Glomerular visceral epithelial cell (primary cell): ENCODE results near the gene MAEA.
A peak's percentile ranks its signal among the peaks of the same experiment; 100 is the strongest.

ENCODE experiments used
- DNase-seq: peaks from one replicate; pipeline ENCODE4 v3.0.0-alpha.2; 2016; ENCODE audit errors: extremely low spot score

MAEA gene

DNA sequence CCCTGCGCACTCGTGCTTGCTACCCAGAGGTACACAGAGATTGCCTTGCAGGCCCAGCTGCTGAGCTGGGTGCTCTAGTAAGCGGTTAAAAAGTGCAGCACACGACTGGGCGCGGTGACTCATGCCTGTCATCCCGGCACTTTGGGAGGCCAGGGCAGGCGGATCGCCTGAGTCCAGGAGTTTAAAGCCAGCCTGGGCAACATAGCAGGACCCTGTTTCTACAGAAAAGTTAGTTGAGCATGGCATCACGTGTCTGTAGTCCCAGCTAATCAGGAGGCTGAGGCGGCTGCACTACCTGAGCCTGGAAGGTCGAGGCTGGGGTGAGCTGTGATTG, 62.8 kb downstream of the MAEA start:
- DNase-seq: no peak

- DNase-seq: no peak
These were observed 63.7 kb downstream of the MAEA start for GRCh38 chr4:1353186-1354055.

- DNase-seq: no peak
These were observed 64.7 kb downstream of the MAEA start for GRCh38 chr4:1354136-1354982.

DNA sequence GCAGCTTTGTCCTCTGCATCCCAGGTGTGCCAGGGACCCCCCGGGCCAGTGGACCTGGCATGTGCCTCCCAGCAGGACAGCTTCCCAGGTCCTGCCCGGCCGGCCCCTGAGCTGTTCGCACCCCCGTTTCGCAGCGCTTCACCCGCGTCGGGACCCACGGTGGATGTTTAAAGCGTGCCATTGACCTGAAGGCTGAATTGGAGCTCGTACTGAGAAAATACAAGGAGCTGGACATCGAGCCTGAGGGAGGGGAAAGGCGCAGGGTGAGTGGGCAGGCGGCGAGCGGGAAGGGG, 65.2 kb downstream of the MAEA start:
- DNase-seq: no peak

DNA sequence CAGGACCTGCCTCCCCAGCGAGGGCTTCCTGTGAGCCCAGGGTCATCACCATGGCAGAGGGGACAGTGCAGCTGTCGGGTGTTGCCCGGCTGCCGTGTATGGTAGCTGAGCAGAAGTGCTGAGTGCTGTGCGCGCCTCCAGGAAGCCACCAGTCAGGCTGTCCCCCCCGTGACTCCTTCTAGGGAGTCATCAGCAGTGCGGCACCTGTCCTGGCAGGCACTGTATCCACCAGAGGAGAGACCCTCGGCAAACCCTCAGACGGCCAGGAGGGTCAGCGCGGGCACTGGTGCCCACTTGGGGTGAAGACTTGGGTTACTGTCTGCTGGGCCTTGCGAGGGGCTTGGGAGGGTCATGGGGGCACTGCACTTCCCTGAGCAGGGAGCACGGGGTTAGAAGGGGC, 65.7 kb downstream of the MAEA start:
- no peak for DNase-seq

- peak; percentile 42 for DNase-seq
These were observed 66.7 kb downstream of the MAEA start for GRCh38 chr4:1356181-1356998.

DNA sequence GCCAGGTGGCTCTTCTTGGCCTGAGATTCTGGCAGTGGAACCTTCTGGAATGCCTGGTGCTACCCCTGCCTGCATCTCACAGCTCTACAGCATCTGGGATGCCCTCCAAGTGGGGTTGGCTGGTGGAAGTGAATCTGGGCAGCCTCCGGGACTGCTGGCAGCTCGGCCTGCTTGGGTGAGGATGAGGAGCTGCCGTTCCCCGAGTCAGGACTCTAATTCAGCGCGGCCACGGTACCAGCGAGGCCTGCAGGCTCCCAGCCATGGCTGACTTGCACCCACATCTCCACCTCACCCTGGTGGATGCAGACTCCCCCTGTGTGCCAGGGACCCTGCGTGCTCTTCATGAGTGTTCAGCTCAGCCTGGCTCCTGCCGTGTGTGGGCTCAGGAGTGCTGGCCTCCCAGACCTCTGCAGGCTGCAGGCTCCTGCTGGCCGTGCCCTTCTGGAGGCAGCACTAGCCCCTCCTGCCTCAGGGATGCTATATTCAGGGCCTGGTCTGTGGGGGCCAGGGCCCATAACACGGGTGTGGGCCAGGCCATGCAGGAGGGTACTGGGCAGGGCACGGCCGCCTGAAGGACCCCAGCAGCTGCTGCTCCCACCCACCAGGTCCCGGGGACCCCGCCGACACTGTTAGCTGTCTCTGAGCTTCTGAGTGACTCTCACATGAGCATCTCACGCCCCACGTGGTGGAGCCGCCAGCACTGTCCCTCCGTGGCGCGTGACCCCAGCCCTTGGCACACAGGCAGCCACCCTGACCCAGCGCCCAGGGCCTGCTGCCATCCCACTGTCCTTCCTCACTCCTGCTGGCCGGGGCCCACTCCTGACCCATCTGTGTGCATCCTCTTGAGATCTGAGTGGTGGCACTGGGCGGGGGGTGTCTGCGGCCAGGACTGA, 67.9 kb downstream of the MAEA start:
- no peak for DNase-seq

DNA sequence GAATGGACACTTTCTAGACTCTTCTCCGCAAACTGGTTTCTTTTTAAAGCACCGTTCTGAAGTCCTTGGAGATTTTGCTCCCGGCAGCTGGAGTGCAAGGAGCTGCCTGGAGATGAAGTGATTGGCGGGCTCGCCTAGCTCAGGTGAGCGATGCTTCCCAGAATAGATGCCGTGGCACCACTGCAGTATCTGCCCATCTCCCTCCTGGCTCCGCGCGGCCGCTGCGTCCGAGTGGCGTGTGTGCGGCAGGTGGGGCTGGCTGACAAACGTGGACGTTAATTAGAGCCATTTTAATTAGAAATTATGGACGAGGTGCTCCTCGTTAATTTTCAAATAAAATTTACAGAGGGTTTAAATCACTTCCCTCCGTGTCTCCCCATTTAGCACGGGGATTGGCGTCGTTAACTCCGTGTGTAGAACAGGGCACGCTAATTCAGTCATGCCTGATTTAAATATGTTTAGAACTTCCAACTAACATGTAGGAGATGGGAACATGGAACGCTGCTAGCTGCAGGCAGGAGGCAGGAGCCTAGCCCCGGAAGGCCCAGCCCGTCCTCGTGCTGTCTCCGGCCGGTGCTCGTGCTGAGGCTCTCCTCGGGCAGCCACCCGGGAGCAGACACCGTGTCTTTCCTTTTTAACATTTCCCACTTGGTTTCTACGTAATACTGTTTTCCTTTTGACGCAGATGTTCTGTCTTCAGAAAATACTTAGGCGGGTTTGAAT, 68.9 kb downstream of the MAEA start:
- no peak for DNase-seq

DNA sequence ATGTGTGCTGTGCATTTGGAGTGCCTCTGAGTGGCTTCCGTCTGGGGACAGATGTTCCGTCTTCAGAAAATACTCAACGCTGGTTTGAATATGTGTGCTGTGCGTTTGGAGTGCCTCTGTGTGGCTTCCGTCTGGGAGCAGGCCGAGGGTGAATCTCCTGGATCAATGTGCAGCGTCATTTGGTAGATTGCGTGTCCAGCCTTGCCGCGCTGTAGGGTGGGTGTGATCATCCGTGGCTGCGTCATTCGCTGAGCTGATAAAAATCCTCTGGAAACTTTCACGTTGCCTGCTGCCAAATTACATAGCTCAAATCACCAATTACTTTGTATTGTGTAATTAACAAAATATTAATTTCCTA, 69.4 kb downstream of the MAEA start:
- no peak for DNase-seq

DNA sequence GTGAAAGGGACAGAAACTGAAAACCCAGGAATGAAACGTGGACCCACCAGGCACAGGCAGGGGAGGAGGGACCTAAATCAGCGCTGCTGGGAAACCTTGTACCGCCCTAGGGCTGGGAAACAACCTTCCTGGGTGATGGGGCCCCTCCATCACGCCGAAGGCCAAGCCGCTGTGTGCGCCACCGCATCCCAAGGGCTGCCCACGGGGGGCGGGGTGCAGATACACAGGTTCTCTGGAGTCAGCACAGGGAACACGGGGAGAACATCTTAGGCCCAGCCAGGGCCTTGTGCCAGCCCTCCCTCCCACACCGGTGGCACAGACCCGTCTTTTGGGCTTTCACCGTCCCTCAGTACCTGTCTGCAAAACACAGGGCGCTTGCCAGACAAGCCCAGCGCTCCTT, 70.3 kb downstream of the MAEA start:
- DNase-seq: no peak

GRCh38 chr4:1360423-1361283, 71.0 kb downstream of the MAEA start:
- DNase-seq: no peak

DNA sequence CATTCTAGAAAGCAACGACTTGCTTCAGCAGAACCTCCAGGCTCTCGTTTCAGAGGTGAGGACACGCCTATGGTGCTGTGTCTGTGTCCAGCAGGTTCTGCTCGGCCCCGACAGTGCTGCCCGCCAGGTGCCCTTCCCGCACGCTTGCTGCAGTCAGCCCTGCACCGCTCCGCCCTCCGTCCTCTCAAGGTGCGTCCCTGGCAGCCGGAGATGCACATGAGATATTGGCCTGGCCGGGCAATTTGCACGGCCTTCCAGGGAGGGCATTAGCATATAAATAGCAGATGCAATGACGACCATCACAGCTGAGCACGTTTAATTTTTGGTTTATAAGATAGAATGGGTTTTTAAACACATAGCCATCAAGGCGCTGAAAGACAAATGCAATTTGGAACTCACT, 71.7 kb downstream of the MAEA start:
- no peak for DNase-seq

GRCh38 chr4:1362046-1362445, 72.4 kb downstream of the MAEA start:
- no peak for DNase-seq

DNA sequence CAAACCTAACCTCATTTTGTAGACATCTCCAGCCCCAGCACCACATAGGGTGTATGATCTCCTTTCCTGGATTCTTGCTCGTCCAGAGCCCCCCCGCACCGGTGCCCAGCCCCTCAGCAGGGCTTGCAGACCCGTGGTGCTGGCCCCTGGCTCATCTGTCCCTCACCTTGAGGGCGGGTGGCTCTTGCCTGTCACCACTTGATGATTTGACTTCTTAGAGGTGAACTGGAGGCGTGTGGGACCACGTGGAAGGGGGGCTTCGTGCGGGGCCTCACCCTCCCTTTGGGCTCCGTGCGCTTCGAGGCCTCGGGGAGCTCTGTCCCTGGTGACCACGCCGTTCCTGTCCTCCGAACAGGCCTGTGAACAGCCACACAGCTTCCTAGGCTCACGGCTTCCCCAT, 72.8 kb downstream of the MAEA start:
- no peak for DNase-seq

DNA sequence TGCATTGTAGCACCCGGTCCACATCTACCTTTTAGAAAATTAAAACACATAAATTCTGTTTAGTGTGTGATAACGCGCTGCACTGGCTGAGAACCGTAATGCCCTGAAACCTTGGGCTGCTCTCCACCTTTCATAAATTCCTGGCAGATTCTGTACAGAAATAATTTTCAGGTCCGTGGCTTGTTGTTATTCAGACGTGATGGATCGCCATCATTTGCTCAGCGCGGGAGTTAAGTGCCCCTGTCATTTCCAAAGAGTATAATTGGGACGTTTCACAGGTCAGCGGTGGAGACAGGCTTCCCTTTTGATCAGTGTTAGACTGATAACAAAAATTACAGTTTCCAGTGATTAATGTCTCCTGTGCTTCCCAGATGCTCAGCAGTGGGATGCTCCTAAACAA, 73.8 kb downstream of the MAEA start:
- DNase-seq: no peak

DNA sequence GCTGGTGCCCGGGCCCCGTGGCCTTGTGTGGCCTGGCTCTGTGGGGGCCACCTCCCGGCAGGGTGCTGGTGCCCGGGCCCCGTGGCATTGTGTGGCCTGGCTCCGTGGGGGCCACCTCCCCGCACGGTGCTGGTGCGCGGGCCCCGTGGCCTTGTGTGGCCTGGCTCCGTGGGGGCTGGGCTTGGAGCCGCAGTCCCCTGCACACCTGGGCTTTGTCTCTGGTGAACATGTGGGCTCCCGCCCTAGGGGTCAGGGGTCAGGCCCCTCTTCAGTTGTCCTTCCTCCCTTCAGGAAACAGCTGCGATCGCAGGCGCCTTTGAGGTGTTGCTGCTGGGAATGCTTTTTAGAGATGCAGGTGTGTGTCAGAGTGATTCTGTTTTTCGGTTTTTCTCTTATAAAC, 74.5 kb downstream of the MAEA start:
- DNase-seq: no peak

DNA sequence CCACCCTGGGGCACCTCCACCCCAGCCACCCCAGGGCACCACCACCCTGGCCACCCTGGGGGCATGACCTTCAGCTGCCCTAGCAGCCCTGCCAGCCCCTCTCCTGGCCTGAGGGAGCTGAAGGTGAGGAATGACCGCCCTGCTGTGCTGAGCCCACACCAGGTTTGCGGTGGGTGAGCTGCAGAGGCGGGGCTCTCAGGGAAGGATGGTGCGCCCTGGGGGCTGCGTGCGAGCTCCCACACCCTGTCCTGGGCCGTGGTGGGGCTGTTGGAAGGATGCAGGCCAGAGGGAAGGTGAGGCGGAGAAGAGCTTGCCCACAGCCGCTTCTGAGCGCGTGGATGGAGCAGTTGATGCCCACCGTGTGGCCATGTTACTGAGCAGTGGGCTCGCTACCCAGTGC, 75.1 kb downstream of the MAEA start:
- DNase-seq: no peak

DNA sequence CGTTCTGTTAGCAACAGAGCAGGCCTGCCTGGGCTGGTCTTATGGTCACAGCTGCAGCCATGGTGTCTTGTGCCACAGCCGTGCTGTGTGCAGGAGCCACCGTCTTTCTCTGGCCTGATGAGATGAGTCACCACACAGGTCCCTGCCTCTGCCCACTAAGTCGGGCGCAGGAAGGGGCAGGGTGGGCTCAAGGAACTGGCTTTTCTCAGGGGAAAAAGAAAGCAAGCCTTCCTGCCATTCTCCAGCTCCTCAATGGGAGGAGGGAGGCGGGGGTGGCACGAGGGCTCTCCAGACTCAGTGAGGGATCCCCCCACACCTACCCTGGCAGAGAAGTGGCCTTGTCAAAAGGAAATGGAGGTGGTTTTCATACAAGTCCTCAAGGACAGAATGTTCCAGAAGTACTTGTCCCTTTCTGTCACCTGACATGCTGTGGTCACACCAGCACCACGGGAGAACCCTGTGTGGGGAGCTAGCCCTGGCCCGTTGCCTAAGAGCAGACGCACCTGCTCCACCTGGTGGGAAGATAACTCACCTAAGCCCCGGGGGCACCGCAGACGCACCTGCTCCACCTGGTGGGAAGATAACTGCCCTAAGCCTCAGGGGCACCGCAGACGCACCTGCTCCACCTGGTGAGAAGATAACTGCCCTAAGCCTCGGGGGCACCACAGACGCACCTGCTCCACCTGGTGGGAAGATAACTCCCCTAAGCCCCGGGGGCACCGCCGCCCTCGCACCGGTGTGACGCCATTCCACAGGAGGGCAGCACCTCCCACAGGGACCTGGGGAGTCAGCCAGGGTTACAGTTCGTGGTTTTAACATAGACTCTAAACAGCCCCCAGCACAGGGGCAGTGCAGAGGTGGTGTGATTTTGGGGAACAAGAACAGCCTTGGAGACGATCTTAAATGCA, 75.8 kb downstream of the MAEA start:
- no peak for DNase-seq
